CD4-positive, alpha-beta T cell treated with Interleukin-6 for 4 hours (primary cell): ENCODE results near the gene DHRS3.
"Not testable (repeated sequence)": the region's sequence is repeated elsewhere in the genome, so short reads cannot be mapped to it uniquely, and the experiment has no call there.

ENCODE experiments used
- DNase-seq: peaks from one replicate; pipeline ENCODE4 v3.0.0-alpha.2; 2020; ENCODE audit warnings: mixed read lengths

The DHRS3 gene

DNA sequence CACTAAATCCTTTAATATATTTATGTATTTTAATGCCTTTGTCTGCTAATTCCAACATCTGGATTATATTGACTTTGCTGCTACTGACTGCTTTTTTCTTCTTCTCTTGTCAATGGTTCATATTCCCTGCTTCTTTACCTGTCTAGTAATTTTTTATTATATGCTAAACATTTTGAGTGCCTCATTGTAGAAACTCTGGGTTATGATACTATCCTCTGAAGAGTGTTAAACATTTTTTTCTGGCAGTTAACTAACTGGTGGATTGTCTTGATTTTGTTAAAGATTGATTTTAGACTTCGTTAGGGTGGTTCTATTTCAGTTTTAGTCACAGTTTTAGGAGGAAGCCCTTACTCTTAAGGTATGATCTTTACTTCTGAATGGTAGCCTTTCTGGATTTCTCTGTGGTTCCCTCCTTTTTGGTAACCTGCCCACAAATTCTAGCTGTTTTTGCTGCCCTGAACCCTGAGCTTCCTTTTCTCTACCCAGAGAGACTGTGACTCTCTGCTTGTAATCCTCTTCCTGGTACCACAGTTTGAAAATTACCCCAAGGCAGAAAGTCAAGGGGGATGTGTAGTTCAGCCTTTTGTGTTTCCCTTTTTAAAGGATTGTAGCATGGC lies 81.9 kb downstream of the DHRS3 start:
- DNase-seq: no peak

DNA sequence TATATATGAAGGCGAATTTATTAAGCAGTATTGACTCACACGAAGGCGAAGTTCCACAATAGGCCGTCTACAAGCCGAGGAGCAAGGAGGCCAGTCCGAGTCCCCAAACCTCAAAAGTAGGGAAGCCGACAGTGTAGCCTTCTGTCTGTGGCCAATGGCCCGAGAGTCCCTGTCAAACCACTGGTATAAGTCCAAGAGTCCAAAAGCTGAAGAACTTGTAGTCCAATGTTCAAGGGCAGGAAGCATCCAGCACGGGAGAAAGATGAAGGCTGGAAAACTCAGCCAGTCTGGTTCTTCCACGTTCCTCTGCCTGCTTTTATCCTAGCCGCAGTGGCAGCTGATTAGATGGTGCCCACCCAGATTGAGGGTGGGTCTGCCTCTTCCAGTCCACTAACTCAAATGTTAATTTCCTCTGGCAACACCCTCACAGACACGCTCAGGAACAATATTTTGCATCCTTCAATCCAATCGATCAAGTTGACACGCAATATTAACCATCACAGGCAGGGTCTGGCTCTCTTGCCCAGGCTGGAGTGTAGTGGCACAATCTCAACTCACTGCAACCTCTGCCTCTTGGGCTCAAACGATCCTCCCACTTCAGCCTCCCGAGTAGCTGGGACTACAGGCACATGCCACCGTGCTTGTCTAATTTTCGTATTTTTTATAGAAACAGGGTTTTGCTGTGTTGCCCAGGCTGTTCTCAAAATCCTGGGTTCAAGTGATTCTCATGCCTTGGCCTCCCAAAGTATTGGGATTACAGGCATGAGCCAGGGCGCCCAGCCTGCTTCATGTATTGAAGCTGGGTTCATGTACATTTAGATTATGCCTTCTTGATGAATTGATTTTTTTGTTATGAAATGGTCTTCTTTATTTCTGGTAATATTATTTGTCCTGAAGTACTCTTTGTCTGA lies 85.3 kb downstream of the DHRS3 start:
- no peak for DNase-seq

DNA sequence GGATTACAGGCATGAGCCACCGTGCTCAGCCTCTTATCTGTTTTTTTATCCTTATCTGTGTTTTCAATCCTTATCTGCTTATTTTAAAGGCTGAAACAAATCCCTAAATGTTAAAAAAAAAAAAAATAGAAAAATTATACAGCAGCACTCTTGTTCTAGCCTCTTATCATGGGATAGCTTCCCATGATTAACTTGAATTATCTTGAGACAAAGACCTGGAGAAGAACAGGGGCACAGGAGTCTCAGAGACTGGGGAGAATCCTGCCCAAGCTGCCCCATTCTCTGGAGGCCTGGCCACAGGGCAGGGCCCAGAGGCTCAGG lies 86.9 kb downstream of the DHRS3 start:
- DNase-seq: no peak

DNA sequence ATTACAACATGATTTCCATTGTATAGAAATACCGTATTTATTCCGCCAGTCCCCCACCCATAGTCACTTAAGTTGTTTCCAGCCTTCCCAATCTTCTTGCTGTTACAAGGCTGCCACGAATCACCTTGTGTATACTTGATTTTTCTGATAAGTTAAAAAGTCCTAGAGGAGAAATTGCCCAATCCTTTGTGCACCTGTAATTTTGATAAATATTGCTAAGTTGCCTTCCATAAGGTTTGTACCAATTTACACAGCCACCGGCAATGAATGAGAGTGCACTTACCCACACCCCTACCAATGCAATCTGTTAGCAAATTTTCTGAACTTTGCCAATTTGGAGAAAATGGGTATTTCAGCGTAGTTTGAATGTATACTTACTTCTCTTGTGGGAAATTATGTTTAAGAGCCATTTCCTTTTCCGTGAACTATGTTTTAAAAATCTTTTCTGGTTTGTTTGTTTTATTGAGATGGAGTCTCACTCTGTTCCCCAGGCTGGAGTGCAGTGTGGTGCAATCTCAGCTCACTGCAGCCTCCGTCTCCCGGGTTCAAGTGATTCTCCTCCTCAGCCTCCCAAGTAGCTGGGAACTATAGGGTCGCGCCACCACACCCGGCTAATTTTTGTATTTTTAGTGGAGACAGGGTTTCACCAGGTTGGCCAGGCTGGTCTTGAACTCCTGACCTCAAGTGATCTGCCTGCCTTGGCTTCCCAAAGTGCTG lies 87.4 kb downstream of the DHRS3 start:
- DNase-seq: no peak

DNA sequence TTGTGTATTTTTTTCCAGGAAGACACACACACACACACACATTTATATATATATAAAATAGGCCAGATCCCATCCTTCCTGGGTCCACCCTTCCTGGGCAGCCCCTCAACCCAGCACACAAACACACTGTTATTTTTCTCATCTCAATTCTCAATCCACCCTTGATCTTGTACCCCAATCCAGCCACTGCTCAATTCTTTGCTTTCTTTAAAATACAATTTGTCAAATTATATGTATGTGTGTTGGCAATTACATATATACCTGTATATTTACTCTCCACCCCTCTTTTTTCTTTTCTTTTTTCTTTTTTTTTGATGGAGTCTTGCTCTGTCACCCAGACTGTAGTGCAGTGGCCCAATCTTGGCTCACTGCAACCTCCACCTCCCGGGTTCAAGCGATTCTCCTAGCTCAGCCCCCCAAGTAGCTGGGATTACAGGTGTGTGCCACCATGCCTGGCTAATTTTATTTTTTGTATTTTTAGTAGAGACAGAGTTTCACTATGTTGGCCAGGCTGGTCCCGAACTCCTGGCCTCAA lies 88.3 kb downstream of the DHRS3 start:
- DNase-seq: no peak

DNA sequence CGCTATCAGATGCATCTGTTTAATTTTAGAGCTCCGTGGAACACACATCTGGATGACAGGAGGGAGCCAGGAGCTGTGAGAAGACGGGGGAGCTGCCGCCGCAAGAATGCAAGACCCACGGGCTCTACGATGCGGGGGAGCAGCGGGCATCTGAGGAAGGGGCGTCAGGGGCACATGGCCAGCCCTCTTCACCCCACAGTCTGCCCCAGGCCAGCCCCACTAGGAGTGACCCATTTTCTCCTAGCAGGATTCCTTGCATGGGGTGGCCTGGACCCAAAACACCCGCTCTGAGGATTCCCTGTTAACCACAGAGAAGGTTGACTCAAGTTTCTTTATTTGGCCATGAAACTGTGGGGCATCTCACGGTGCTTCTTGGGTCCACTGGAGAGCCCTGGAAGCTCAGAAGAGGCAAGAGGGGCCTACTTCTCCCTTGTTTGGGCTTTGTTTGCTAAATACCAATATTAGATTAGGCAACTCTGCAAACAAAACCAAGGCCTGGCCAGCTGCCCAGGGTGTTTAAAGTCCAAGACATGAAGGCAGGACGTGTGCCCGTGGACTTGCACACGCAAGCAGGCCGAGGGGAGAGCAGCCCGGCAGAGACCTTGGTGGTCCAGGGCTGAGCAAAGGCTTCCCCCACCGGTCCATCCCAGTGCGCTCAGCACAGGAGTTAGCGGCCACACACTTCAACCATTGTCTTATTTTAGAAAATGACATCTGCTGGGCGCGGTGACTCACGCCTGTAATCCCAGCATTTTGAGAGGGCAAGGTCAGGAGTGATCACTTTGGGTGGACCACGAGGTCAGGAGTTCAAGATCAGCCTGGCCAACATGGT lies 89.8 kb downstream of the DHRS3 start:
- DNase-seq: no peak

DNA sequence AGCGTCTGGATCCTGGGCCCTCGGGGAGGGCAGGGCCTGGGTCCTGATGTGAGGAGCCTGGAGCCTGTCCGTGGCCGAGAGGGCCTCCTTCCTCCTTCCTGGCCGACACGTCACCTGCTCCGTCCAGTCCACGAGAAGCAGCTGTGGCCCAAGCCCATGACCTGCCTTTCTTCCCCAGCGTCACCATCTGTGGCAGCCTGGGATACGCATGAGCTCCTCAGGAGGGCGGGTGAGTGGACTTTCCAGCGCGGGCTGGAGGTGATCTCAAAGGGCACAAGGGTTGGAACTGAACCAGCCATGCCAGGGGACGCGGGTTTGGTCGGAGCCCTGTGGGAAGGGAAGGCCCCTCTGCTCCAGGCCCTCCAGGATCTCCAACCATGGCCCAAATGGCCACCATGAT lies 90.4 kb downstream of the DHRS3 start:
- no peak for DNase-seq

DNA sequence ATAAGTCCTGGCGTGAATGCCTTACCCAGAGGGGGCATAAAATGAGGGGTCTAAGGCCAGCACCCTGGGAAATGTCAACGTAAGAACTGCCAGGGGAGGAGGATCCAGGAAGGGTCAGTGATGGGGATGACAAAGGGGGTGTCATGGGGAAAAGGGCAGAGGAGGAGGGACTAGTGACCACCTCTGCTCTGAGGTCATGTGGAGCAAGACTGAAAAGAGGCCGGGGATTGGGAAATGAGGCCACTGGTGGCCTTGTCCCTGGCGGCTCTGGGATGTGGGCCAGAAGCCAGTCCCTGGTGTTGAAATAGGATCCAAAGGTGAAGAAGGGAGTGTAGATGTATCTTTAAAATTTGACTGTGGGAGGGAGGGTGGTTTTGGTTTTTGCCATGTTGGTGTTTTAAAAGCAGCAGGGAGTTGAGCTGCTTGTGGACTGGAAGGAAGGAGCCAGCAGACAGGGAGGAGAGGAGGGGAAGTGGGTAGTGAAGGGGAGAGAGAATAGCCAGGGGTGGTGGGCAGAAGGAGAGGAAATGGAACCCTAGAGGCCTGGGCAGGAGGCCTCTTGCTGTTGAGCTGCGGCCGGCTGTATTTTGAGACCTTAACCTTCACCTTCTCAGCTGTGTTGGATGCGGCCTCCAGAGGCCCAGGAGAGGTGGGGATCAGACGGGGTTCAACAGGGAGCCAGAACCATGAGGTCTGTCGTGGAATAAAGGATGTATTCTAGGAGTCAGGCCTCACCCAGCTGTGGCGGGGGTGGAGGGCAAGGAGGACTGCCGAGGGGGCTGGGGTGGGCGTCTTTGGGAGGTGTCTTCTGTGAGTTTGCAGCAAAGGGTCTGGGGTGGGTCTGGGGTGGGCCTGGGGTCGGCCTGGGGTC lies 92.5 kb downstream of the DHRS3 start:
- DNase-seq: no peak

DNA sequence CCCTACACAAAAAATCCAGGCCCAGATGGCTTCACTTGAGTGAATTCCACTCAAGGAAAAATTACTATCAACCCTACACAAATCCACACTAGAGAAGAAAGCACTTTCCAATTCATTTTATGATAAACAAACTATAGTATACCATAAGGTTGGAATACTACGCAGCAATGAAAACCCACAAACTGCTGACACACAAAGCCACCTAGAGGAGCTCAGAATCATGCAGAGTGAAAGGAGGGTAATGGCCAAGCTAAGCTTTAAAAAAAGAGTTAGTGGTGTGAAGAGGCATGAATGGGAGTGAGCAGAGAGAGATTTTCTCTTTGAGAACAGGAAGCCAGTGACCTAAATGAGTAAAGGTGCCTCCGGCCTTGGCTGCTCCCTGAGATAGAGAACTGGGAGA lies 93.7 kb downstream of the DHRS3 start:
- DNase-seq: no peak

DNA sequence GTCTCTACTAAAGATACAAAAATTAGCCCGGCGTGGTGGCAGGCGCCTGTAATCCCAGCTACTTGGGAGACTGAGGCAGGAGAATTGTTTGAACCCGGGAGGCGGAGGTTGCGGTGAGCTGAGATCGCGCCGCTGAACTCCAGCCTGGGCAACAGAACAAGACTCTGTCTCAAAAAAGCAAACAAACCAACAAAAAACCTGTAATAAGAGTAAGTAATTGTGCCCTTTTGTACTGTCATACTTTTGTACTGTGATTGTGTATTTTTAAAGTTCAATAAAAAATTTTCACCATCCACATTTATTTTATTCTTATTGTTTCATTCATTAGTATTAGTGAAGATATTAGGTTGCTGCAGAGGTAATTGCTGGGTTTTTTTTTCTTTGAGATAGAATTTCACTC lies 95.2 kb downstream of the DHRS3 start:
- DNase-seq: not testable (repeated sequence)

DNA sequence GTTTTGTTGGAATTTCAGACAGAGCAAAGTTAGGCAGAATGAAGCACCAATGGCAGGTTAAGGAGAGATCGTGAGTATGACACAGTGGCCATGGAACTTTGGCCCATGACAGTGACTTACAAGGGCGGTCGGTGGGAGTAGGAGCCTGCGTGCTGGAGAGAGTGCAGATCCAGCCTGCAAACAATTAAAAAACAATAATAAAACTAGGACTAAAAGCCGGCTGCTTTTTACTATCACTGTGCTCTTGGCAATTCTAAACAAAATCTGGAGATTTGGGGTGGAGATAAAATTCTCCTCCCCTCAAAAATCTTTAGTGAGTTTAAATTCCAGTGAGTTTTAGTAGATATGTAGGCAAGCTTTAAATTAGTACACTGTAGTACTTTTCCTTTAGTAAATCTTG lies 96.9 kb downstream of the DHRS3 start:
- DNase-seq: no peak

DNA sequence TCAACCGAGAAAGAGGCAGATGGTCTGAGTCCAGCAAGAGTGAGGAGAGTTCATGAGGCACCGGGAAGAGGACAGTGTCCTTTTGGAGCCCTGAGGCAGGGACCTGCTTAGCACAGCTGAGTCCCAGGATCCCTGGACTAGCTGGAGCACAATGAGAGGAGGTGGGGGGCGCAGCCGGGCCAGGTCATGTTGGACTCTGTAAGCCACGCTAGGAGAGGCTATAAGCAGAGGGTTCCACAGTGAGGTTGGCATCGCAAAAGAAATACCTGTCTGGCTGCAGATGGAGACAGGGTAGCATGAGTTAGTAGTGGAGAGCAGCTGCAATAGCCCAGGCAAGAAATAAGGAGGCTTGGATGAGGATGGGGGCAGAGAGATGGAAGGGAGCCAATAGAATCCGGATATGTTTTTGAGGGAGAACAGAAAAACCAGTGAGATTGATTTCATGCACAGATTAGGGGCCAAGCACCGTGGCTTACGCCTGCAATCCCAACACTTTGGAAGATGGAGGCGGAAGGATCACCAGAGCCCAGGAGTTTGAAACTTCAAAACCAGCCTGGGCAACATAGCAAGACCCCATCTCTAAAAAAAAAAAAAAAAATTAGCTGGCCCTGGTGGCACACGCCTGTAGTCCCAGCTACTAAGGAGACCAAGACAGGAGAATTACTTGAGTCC lies 98.2 kb downstream of the DHRS3 start:
- no peak for DNase-seq

DNA sequence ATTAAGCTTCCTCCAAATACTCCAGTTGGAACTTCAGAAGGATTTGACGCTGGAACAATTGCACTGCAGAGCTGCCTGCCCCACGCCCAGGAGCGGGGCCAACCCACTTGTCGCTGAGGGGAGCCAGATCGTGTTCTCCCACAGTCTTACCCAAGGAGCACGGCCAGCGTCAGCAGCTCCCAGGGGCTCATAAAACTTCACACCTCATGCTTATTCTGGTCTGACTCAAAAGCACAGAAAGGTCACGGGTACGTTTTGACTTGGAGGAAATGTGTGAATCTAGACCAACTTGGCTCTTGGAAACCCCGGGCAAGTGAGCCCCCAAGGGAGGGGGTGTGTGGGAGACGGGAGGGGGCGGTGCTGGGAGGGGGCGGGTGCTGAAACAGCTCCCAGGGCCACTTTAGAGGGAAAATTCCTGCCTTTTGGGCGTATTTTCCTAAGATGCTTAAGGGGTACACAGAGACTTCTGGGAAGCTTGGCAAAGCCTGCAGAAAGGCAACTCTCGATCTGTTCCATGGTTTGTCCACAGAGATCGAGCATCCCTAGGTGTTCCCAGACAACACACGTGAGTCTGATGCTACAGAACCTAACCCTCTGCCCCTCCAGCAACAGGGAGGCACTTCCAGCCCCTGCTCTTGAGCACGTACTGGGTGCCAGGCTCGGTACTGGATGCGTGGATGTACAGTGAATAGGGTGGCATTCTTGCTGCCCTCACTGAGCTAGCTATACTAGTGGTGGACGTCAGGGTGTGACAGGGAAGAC lies 98.9 kb downstream of the DHRS3 start:
- DNase-seq: no peak
